CD8-positive, alpha-beta memory T cell (primary cell): Measurements from ENCODE around the gene ANOS1. TPM values are rescaled to one million over a fixed set of nuclear protein-coding genes. Genes with fewer than 3 reads are reported as not detected.
A peak's percentile ranks its signal among the peaks of the same experiment; 100 is the strongest.

Source experiments
- CTCF ChIA-PET: fragments of 350-600 bp; sonication (Branson Sonifier 250); formaldehyde crosslinking; loops from one replicate; lab custom pipeline; 2021; ENCODE audit warnings: antibody characterized with exemption; lab: Charles Lee
- POLR2A ChIA-PET: fragments of 350-600 bp; sonication (Branson Sonifier 250); formaldehyde crosslinking; loops from one replicate; lab custom pipeline; 2021; ENCODE audit warnings: antibody characterized with exemption; lab: Charles Lee
- DNase-seq, 5 donors: peaks; one replicate each; pipeline versions ENCODE4 v3.0.0 to v3.0.0-alpha.2; 2020 to 2022; ENCODE audit warnings: mixed read lengths in 1 of 5
- H3K27ac ChIP-seq: one replicate; pipeline ENCODE4 v1.7.0; 2013; ENCODE audit warnings: low read depth, mild to moderate bottlenecking, low read length, moderate library complexity
- H3K27me3 ChIP-seq: 2 replicates; pipeline ENCODE4 v1.7.0; 2013; ENCODE audit warnings: low read length, mild to moderate bottlenecking; ENCODE audit not compliant: insufficient read depth, poor library complexity, severe bottlenecking
- H3K36me3 ChIP-seq: 2 replicates; pipeline ENCODE4 v1.7.0; 2013; ENCODE audit warnings: mild to moderate bottlenecking, low read length, moderate library complexity; ENCODE audit not compliant: insufficient read depth
- H3K4me1 ChIP-seq: 2 replicates; pipeline ENCODE4 v1.7.0; 2013; ENCODE audit warnings: mild to moderate bottlenecking, low read length, moderate library complexity; ENCODE audit not compliant: insufficient read depth
- H3K4me3 ChIP-seq: 2 replicates; pipeline ENCODE4 v1.7.0; 2013; ENCODE audit warnings: mild to moderate bottlenecking, low read length
- H3K9me3 ChIP-seq: 2 replicates; pipeline ENCODE4 v1.7.0; 2013; ENCODE audit warnings: mild to moderate bottlenecking, low read length
- H3K27ac Mint-ChIP-seq, 8 donors: one replicate each; pipeline ENCODE4 v1.8.0; 2020 to 2021; ENCODE audit warnings: mixed read lengths in 8 of 8, mild to moderate bottlenecking in 6 of 8, inconsistent platforms in 3 of 8, moderate library complexity in 3 of 8
- H3K27me3 Mint-ChIP-seq, 2 donors: one replicate each; pipeline ENCODE4 v1.8.0; 2020 to 2021; ENCODE audit warnings: mixed read lengths in 2 of 2, mild to moderate bottlenecking in 1 of 2, moderate library complexity in 1 of 2
- H3K36me3 Mint-ChIP-seq, 3 donors: one replicate each; pipeline ENCODE4 v1.8.0; 2020 to 2021; ENCODE audit warnings: mixed read lengths in 3 of 3, inconsistent platforms in 1 of 3, mild to moderate bottlenecking in 1 of 3
- H3K4me1 Mint-ChIP-seq, 3 donors: one replicate each; pipeline ENCODE4 v1.8.0; 2020 to 2021; ENCODE audit warnings: mixed read lengths in 3 of 3, inconsistent platforms in 1 of 3, mild to moderate bottlenecking in 1 of 3
- H3K4me3 Mint-ChIP-seq, 7 donors: one replicate each; pipeline ENCODE4 v1.8.0; 2020 to 2021; ENCODE audit warnings: mixed read lengths in 7 of 7, mild to moderate bottlenecking in 6 of 7, moderate library complexity in 4 of 7, inconsistent platforms in 2 of 7
- H3K9me3 Mint-ChIP-seq, 5 donors: one replicate each; pipeline ENCODE4 v1.8.0; 2020 to 2022; ENCODE audit warnings: mixed read lengths in 5 of 5, mild to moderate bottlenecking in 3 of 5, moderate library complexity in 2 of 5, inconsistent platforms in 1 of 5
- polyA plus RNA-seq: library from polyadenylated mRNA; unstranded; fragments of 300-500 nt; fragmentation: Illumina TruSeq; gene quantifications from one replicate; pipeline ENCODE4 v1.2.3, GENCODE V29; 2021
- total RNA-seq, 2 experiments: library from RNA; stranded (reverse); gene quantifications; one replicate each; pipeline ENCODE4 v1.2.3, GENCODE V29; 2021

ANOS1 gene
- total and polyA plus RNA-seq, 3 experiments from 2014 or later = not detected

DNA sequence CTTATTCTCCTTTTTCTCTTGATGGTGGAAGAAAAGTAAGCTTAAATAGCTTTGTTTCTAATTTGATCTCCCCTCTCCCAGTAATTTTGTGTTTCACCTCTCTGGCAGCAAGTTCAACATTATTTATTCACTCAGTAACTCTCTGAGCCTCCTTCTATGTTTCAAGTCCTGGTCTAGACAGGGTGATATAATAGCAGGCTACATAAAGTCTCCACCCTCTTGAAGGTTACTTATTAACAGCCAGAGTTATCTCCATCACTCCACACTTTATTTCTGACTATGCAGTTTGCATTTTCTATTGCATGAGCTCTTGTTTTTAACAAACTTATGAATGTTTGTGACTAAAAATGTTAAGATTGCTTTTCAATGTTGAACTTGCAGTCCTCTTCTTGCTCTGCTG, 17.8 kb upstream of the ANOS1 start:
- no peak overlapping the region for H3K4me3 ChIP-seq
- peaks cover 9 to 10% of the 10 kb centered on the region in 2 donors for H3K27me3 Mint-ChIP-seq
- no peaks in the 10 kb centered on the region for H3K36me3 Mint-ChIP-seq
- no peak overlapping the region for H3K27ac Mint-ChIP-seq
- no peak for DNase-seq
- no peaks in the 10 kb centered on the region for H3K9me3 Mint-ChIP-seq
- H3K4me1 ChIP-seq = no peaks in the 10 kb centered on the region
- no peaks in the 10 kb centered on the region for H3K9me3 ChIP-seq
- H3K27me3 ChIP-seq = no peaks in the 10 kb centered on the region
- no peaks in the 10 kb centered on the region for H3K36me3 ChIP-seq
- ChIA-PET POLR2A (no interaction called here), CTCF (interaction anchor here (0.8 kb wide), 1 partner anchor 11 kb away, joined by 3 read pairs; no protein-coding TSS in a partner anchor)
- H3K4me3 Mint-ChIP-seq = no peak overlapping the region
- H3K27ac ChIP-seq = no peak overlapping the region
- H3K4me1 Mint-ChIP-seq = peaks cover 0 to 4% (median 3%) of the 10 kb centered on the region in 3 donors

DNA sequence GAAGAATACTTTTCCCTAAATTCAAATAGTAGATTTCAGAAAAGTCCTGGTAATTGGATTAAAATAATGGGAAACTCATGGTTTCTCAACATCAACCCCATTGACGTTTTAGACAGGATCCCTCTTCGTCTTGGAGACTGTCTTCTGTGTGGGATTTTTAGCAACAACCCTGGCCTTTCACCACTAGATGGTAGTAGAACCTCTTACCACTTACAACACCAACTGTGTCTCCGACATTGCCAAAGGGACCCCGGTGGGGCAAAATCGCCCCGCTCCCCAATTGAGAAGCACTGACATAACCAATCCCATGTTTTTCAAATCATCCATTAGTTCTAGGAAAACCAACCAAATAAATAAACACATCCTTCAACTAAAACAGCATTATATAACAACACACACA, 16.9 kb upstream of the ANOS1 start:
- no peak overlapping the region for H3K27ac Mint-ChIP-seq
- no peak overlapping the region for H3K27ac ChIP-seq
- H3K27me3 ChIP-seq = no peaks in the 10 kb centered on the region
- H3K36me3 Mint-ChIP-seq = no peaks in the 10 kb centered on the region
- peak overlapping the region in 1 of 7 donors; percentile 24 for H3K4me3 Mint-ChIP-seq
- ChIA-PET CTCF (interaction anchor here (0.8 kb wide), 1 partner anchor 11 kb away, joined by 3 read pairs; no protein-coding TSS in a partner anchor), POLR2A (no interaction called here)
- no peak overlapping the region for H3K4me3 ChIP-seq
- no peaks in the 10 kb centered on the region for H3K9me3 Mint-ChIP-seq
- H3K27me3 Mint-ChIP-seq = peaks cover 7 to 11% of the 10 kb centered on the region in 2 donors
- peaks cover 0 to 4% (median 3%) of the 10 kb centered on the region in 3 donors for H3K4me1 Mint-ChIP-seq
- no peaks in the 10 kb centered on the region for H3K36me3 ChIP-seq
- H3K4me1 ChIP-seq = no peaks in the 10 kb centered on the region
- peak in 1 of 5 donors; percentile 23 for DNase-seq
- H3K9me3 ChIP-seq = no peaks in the 10 kb centered on the region

DNA sequence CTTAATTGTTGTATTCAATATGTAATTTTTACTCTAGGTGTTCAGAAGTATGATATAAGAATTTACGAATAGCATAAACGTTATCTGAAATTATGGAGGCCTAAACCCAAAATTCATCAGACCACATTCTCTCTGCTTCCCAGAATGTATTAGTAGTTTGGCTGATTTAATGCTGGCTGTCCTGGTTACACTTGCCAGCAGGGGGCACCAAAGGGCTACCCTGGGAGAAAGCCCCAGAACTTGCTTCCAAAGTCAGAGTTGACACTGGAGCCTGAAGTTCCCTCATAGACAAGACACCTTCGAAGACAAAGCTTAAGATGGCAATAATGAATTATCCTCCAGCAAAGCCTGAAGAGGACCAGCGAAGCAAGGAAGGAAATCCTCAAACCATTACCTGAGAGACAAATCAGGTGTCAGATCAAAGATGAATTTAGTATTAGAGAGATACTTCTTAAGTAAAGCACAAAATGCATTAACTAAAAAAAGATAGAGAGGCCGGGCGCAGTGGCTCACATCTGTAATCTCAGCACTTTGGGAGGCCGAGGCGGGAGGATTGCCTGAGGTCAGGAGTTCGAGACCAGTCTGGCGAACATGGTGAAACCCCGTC, 11.3 kb upstream of the ANOS1 start:
- Histone ChIP-seq H3K36me3 (no peaks in the 10 kb centered on the region), H3K4me3 (no peak overlapping the region), H3K9me3 (no peaks in the 10 kb centered on the region), H3K4me1 (no peaks in the 10 kb centered on the region), H3K27me3 (no peaks in the 10 kb centered on the region), H3K27ac (no peak overlapping the region)
- DNase-seq = peak; percentile 33 to 64 (median 39)
- CTCF ChIA-PET = interaction anchor here (0.6 to 2.5 kb wide), 7 partner anchors 9 to 967 kb away, joined by 3 to 6 read pairs (median 3); no protein-coding TSS in a partner anchor
- no peaks in the 10 kb centered on the region for H3K4me1 Mint-ChIP-seq
- POLR2A ChIA-PET = no interaction called here
- H3K27me3 Mint-ChIP-seq = peaks cover 4 to 9% of the 10 kb centered on the region in 2 donors
- H3K4me3 Mint-ChIP-seq = no peak overlapping the region
- H3K9me3 Mint-ChIP-seq = no peaks in the 10 kb centered on the region
- H3K36me3 Mint-ChIP-seq = no peaks in the 10 kb centered on the region
- H3K27ac Mint-ChIP-seq = no peak overlapping the region

GRCh38 chrX:8741981-8742380, 10.0 kb upstream of the ANOS1 start:
- no peaks in the 10 kb centered on the region for H3K9me3 ChIP-seq
- H3K4me1 Mint-ChIP-seq = no peaks in the 10 kb centered on the region
- H3K9me3 Mint-ChIP-seq = no peaks in the 10 kb centered on the region
- H3K27ac ChIP-seq = no peak overlapping the region
- DNase-seq = no peak
- POLR2A ChIA-PET = no interaction called here
- H3K36me3 ChIP-seq = no peaks in the 10 kb centered on the region
- peaks cover 4 to 9% of the 10 kb centered on the region in 2 donors for H3K27me3 Mint-ChIP-seq
- H3K4me3 Mint-ChIP-seq = no peak overlapping the region
- no peak overlapping the region for H3K27ac Mint-ChIP-seq
- CTCF ChIA-PET = no interaction called here
- no peaks in the 10 kb centered on the region for H3K36me3 Mint-ChIP-seq
- no peaks in the 10 kb centered on the region for H3K27me3 ChIP-seq
- no peaks in the 10 kb centered on the region for H3K4me1 ChIP-seq
- no peak overlapping the region for H3K4me3 ChIP-seq

DNA sequence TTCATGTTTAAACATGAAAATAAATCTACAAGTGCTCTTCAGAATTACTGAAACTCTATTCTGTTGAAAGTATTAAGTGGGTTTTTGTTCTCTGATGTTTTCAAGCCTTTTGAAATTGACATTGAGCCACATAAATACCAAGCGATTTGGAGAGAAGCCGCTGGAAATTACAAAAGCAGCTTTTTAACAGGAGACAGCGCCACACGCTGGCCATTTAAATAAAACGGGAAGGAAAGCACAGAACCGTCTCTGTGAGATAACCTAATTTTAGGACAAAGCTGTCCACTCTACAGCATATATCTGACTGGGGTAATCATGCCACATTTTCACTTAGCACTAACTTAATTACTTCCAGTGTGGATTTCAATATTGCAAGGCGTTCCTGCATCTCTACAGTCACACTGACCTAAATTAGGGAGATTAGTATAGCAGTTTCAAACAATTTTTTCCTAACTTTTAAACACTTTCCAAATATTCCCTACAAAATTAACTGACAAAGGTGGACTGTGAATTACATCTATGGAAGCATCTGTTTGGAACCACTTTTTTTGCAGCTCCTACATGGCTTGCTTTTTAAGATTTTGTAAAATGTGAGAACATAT, 6.8 kb upstream of the ANOS1 start:
- ChIA-PET POLR2A (no interaction called here), CTCF (interaction anchor here (0.7 to 1.1 kb wide), 6 partner anchors 11 to 744 kb away, joined by 3 to 8 read pairs (median 4); no protein-coding TSS in a partner anchor)
- Mint-ChIP-seq H3K36me3 (no peaks in the 10 kb centered on the region), H3K27me3 (peaks cover 4 to 10% of the 10 kb centered on the region in 2 donors), H3K4me1 (no peaks in the 10 kb centered on the region), H3K27ac (no peak overlapping the region), H3K9me3 (no peaks in the 10 kb centered on the region), H3K4me3 (no peak overlapping the region)
- DNase-seq = peak in 1 of 5 donors; percentile 6
- Histone ChIP-seq H3K9me3 (no peaks in the 10 kb centered on the region), H3K27me3 (no peaks in the 10 kb centered on the region), H3K4me3 (no peak overlapping the region), H3K27ac (no peak overlapping the region), H3K36me3 (no peaks in the 10 kb centered on the region), H3K4me1 (no peaks in the 10 kb centered on the region)

DNA sequence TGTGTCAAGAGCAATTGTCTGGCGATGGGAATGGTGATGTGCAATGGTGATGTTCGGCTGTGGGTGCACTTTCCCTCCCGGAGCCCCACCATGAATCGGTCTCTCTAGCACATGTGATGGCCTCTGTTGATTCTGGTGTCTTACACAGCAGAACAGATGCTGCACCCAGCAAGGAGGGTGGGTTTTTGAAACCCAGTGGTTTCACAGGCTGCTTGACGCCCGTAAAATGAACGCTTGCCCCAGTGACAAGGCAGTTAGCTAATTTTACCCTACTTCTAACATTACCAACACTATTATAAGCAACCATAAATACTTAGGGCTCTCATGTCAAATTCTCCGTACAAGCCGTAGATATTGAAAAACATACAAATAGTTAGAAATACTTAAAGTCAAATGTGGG, 5.9 kb upstream of the ANOS1 start:
- H3K27ac Mint-ChIP-seq = no peak overlapping the region
- Histone ChIP-seq H3K9me3 (no peaks in the 10 kb centered on the region), H3K27me3 (no peaks in the 10 kb centered on the region), H3K27ac (no peak overlapping the region), H3K4me3 (no peak overlapping the region), H3K36me3 (no peaks in the 10 kb centered on the region), H3K4me1 (no peaks in the 10 kb centered on the region)
- peaks cover 0 to 3% (median 1%) of the 10 kb centered on the region in 3 donors for H3K4me1 Mint-ChIP-seq
- no peak for DNase-seq
- ChIA-PET CTCF (interaction anchor here (0.7 to 1.1 kb wide), 5 partner anchors 11 to 743 kb away, joined by 3 to 8 read pairs (median 4); no protein-coding TSS in a partner anchor), POLR2A (no interaction called here)
- H3K36me3 Mint-ChIP-seq = no peaks in the 10 kb centered on the region
- peaks cover 8 to 14% of the 10 kb centered on the region in 2 donors for H3K27me3 Mint-ChIP-seq
- no peak overlapping the region for H3K4me3 Mint-ChIP-seq
- no peaks in the 10 kb centered on the region for H3K9me3 Mint-ChIP-seq

- H3K4me1 ChIP-seq = no peaks in the 10 kb centered on the region
- H3K27ac ChIP-seq = no peak overlapping the region
- peaks cover 0 to 7% (median 3%) of the 10 kb centered on the region in 3 donors for H3K4me1 Mint-ChIP-seq
- no peak overlapping the region for H3K27ac Mint-ChIP-seq
- CTCF ChIA-PET = no interaction called here
- no peaks in the 10 kb centered on the region for H3K36me3 ChIP-seq
- DNase-seq = no peak
- peaks cover 19 to 30% of the 10 kb centered on the region in 2 donors for H3K27me3 Mint-ChIP-seq
- H3K27me3 ChIP-seq = no peaks in the 10 kb centered on the region
- no peak overlapping the region for H3K4me3 Mint-ChIP-seq
- no peaks in the 10 kb centered on the region for H3K9me3 Mint-ChIP-seq
- no peaks in the 10 kb centered on the region for H3K36me3 Mint-ChIP-seq
- no peak overlapping the region for H3K4me3 ChIP-seq
- POLR2A ChIA-PET = no interaction called here
- H3K9me3 ChIP-seq = no peaks in the 10 kb centered on the region
Observed at GRCh38 chrX:8730812-8731558, 952 bp downstream of the ANOS1 start.

DNA sequence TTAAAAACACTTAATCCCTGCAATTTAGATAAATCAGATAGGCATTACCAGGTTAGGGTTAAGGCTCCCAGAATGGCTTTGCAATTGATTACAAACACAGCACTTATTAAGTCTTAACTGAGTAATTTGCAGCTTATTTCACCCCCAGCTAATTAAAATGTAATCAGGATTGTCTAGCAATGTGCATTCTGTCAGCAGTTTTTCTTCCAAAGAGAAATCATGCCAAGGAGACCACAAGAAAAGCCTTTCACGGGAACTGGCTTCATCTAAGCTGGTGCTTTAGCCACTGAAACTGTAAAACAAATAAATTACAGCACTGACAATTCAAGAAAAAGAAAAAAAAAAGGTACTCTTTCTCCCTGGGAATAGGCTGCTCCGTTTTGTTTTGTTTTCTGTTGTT, 2.1 kb downstream of the ANOS1 start:
- peaks cover 0 to 7% (median 3%) of the 10 kb centered on the region in 3 donors for H3K4me1 Mint-ChIP-seq
- no peak for DNase-seq
- no peak overlapping the region for H3K4me3 Mint-ChIP-seq
- ChIA-PET CTCF (no interaction called here), POLR2A (no interaction called here)
- Histone ChIP-seq H3K9me3 (no peaks in the 10 kb centered on the region), H3K36me3 (no peaks in the 10 kb centered on the region), H3K4me1 (no peaks in the 10 kb centered on the region), H3K27me3 (no peaks in the 10 kb centered on the region), H3K4me3 (no peak overlapping the region), H3K27ac (no peak overlapping the region)
- H3K27ac Mint-ChIP-seq = no peak overlapping the region
- no peaks in the 10 kb centered on the region for H3K9me3 Mint-ChIP-seq
- H3K36me3 Mint-ChIP-seq = no peaks in the 10 kb centered on the region
- peaks cover 19 to 31% of the 10 kb centered on the region in 2 donors for H3K27me3 Mint-ChIP-seq
